OCI-LY3 (cell line): ENCODE measurements around the gene THSD7B.

Experiments used
- H2AFZ ChIP-seq: fragments of 200-600, 300-600 bp; shearing (Covaris generic); 2 replicates; pipeline ENCODE4 v1.6.0; 2014; ENCODE audit warnings: antibody characterized with exemption, low read depth, low read length
- H3K27ac ChIP-seq: fragments of 200-600, 300-600 bp; sonication (generic); 2 replicates; pipeline ENCODE4 v1.5.1; 2014; ENCODE audit warnings: mild to moderate bottlenecking, low read length, moderate library complexity, mixed read lengths
- H3K27me3 ChIP-seq: fragments of 200-600, 300-600 bp; sonication (generic); 2 replicates; pipeline ENCODE4 v1.6.1; 2014; ENCODE audit warnings: low read depth, low read length, mixed read lengths
- H3K36me3 ChIP-seq: fragments of 200-600, 300-600 bp; sonication (generic); replicated peaks from 2 replicates; pipeline ENCODE3; 2014; ENCODE audit warnings: low read depth, low read length, mixed read lengths
- H3K4me1 ChIP-seq: fragments of 300-600, 200-600 bp; sonication (generic); 2 replicates; pipeline ENCODE4 v1.6.1; 2014; ENCODE audit warnings: low read length, mixed read lengths
- H3K4me2 ChIP-seq: fragments of 200-600, 300-600 bp; sonication (generic); 2 replicates; pipeline ENCODE4 v1.6.1; 2014; ENCODE audit warnings: low read length, mixed read lengths
- H3K4me3 ChIP-seq: fragments of 300-600, 200-600 bp; sonication (generic); 2 replicates; pipeline ENCODE4 v1.5.1; 2014; ENCODE audit warnings: antibody characterized with exemption, mild to moderate bottlenecking, low read length, moderate library complexity
- H3K79me2 ChIP-seq: fragments of 300-600, 200-600 bp; shearing (Covaris generic); 2 replicates; pipeline ENCODE4 v1.6.1; 2014; ENCODE audit warnings: mild to moderate bottlenecking, low read length, mixed read lengths
- H3K9ac ChIP-seq: fragments of 300-600, 200-600 bp; shearing (Covaris generic); 2 replicates; pipeline ENCODE4 v1.6.0; 2014; ENCODE audit warnings: mild to moderate bottlenecking, low read length, moderate library complexity
- H3K9me3 ChIP-seq: fragments of 200-600, 300-600 bp; shearing (Covaris generic); 2 replicates; pipeline ENCODE4 v1.6.1; 2014; ENCODE audit warnings: low read length, mixed read lengths; ENCODE audit not compliant: insufficient read depth
- H4K20me1 ChIP-seq: fragments of 200-600, 300-600 bp; sonication (generic); 2 replicates; pipeline ENCODE4 v1.6.1; 2016; ENCODE audit warnings: low read length, mixed read lengths; ENCODE audit not compliant: insufficient read depth
- CTCF ChIP-seq: fragments of 200-600, 300-600 bp; sonication (generic); IDR thresholded peaks from 2 replicates; pipeline ENCODE4 v1.5.1; 2014; ENCODE audit warnings: antibody characterized with exemption, low read length, low read depth
- EZH2phosphoT487 ChIP-seq: fragments of 200-600 bp; shearing (Covaris generic); IDR thresholded peaks from 2 replicates; pipeline ENCODE4 v1.6.1; 2018; ENCODE audit warnings: antibody characterized with exemption, mixed run types, low read depth

THSD7B gene

GRCh38 chr2:137333386-137334165 lies 568.2 kb downstream of the THSD7B start:
- TF ChIP-seq EZH2phosphoT487 (no peak), CTCF (no peak)

GRCh38 chr2:137336067-137336466 lies 570.7 kb downstream of the THSD7B start:
- Histone ChIP-seq H3K27ac (no peak overlapping the region), H3K4me2 (no peak overlapping the region), H3K36me3 (no peaks in the 10 kb centered on the region), H3K4me3 (no peak overlapping the region), H3K9me3 (no peaks in the 10 kb centered on the region), H4K20me1 (no peaks in the 10 kb centered on the region), H3K27me3 (no peaks in the 10 kb centered on the region), H3K79me2 (no peaks in the 10 kb centered on the region), H3K4me1 (no peaks in the 10 kb centered on the region), H3K9ac (no peak overlapping the region), H2AFZ (no peak overlapping the region)
- TF ChIP-seq CTCF, result no peak
- no peak for TF ChIP-seq EZH2phosphoT487

More at GRCh38 chr2:137333386-137334165, 568.2 kb downstream of the THSD7B start:
- Histone ChIP-seq H3K4me3 (no peak overlapping the region), H3K9ac (no peak overlapping the region), H3K36me3 (no peaks in the 10 kb centered on the region), H3K79me2 (no peaks in the 10 kb centered on the region), H4K20me1 (no peaks in the 10 kb centered on the region), H3K4me1 (no peaks in the 10 kb centered on the region), H3K4me2 (no peak overlapping the region), H3K9me3 (no peaks in the 10 kb centered on the region), H2AFZ (no peak overlapping the region), H3K27me3 (no peaks in the 10 kb centered on the region), H3K27ac (no peak overlapping the region)

GRCh38 chr2:137339051-137339450 lies 573.7 kb downstream of the THSD7B start:
- no peaks in the 10 kb centered on the region for H3K79me2 ChIP-seq
- no peak overlapping the region for H3K4me3 ChIP-seq
- no peak overlapping the region for H3K27ac ChIP-seq
- H3K36me3 ChIP-seq, result no peaks in the 10 kb centered on the region
- no peak overlapping the region for H2AFZ ChIP-seq
- no peak overlapping the region for H3K4me2 ChIP-seq
- TF ChIP-seq EZH2phosphoT487 (no peak), CTCF (no peak)
- no peaks in the 10 kb centered on the region for H3K9me3 ChIP-seq
- no peak overlapping the region for H3K9ac ChIP-seq
- no peaks in the 10 kb centered on the region for H4K20me1 ChIP-seq
- H3K27me3 ChIP-seq, result no peaks in the 10 kb centered on the region
- no peaks in the 10 kb centered on the region for H3K4me1 ChIP-seq

GRCh38 chr2:137345994-137346393 lies 580.6 kb downstream of the THSD7B start:
- H3K4me1 ChIP-seq, result no peaks in the 10 kb centered on the region
- no peak overlapping the region for H3K4me3 ChIP-seq
- TF ChIP-seq CTCF (no peak), EZH2phosphoT487 (no peak)
- H3K79me2 ChIP-seq, result no peaks in the 10 kb centered on the region
- H4K20me1 ChIP-seq, result no peaks in the 10 kb centered on the region
- H3K36me3 ChIP-seq, result no peaks in the 10 kb centered on the region
- no peaks in the 10 kb centered on the region for H3K9me3 ChIP-seq
- no peaks in the 10 kb centered on the region for H3K27me3 ChIP-seq
- no peak overlapping the region for H3K27ac ChIP-seq
- no peak overlapping the region for H2AFZ ChIP-seq
- no peak overlapping the region for H3K4me2 ChIP-seq
- H3K9ac ChIP-seq, result no peak overlapping the region
